HEK293 (cell line): Measurements from ENCODE around the gene PTGES2.

Experiments
- CTCF ChIA-PET: fragments of 350-600 bp; formaldehyde crosslinking; extraction: SDS; loops from one replicate; lab custom pipeline; 2021; ENCODE audit warnings: antibody characterized with exemption; lab: Yijun Ruan, JAX
- POLR2A ChIA-PET: fragments of 300-600 bp; formaldehyde crosslinking; extraction: SDS; loops from one replicate; lab custom pipeline; 2020; ENCODE audit warnings: antibody characterized with exemption, inconsistent platforms; lab: Yijun Ruan, JAX
- H3K27ac ChIP-seq: fragments of 200-500 bp; sonication (Bioruptor generic); 2 replicates; pipeline ENCODE4 v1.5.1; 2014; ENCODE audit warnings: low read depth, low read length, control low read depth, inconsistent platforms; ENCODE audit errors: extremely low read depth
- H3K36me3 ChIP-seq, 2 experiments: fragments of 200-500 bp in 1 of 2; sonication (Bioruptor generic) in 1 of 2; 1 replicate in 1 of 2; 2 replicates in 1 of 2; pipeline ENCODE4 v1.5.1; 2014 to 2017; ENCODE audit warnings: inconsistent platforms in 2 of 2, low read length in 2 of 2; ENCODE audit not compliant: control insufficient read depth in 2 of 2, insufficient read depth in 1 of 2
- H3K4me1 ChIP-seq: fragments of 200-500 bp; sonication (Bioruptor generic); 2 replicates; pipeline ENCODE4 v1.5.1; 2014; ENCODE audit warnings: mild to moderate bottlenecking, low read length, inconsistent platforms; ENCODE audit not compliant: control insufficient read depth, insufficient read depth
- H3K4me3 ChIP-seq: 2 replicates; pipeline ENCODE4 v1.5.1; 2011; ENCODE audit warnings: low read depth, mild to moderate bottlenecking, control low read depth, low read length, moderate library complexity
- H3K9me3 ChIP-seq: fragments of 200-500 bp; sonication (Bioruptor generic); 2 replicates; pipeline ENCODE4 v1.5.1; 2014; ENCODE audit warnings: low read depth, low read length, inconsistent platforms; ENCODE audit not compliant: control insufficient read depth, insufficient read depth
- BCL11B ChIP-seq: fragments of 450-650 bp; formaldehyde crosslinking; IDR thresholded peaks from 2 replicates; pipeline ENCODE4 v1.5.1; 2016; ENCODE audit warnings: low read depth, missing biosample characterization, missing genetic modification characterization
- CTCF ChIP-seq: fragments of 450-650 bp; formaldehyde crosslinking; IDR thresholded peaks from 2 replicates; pipeline ENCODE4 v1.5.1; 2016; ENCODE audit warnings: missing biosample characterization, missing genetic modification characterization
- GFI1B ChIP-seq: fragments of 450-650 bp; formaldehyde crosslinking; IDR thresholded peaks from 2 replicates; pipeline ENCODE4 v1.5.1; 2016; ENCODE audit warnings: missing biosample characterization, missing genetic modification characterization
- GLIS1 ChIP-seq: fragments of 450-650 bp; formaldehyde crosslinking; IDR thresholded peaks from 2 replicates; pipeline ENCODE4 v1.5.1; 2016; ENCODE audit warnings: missing biosample characterization, missing genetic modification characterization
- HOXD13 ChIP-seq: sonication (generic); formaldehyde crosslinking; IDR thresholded peaks from 2 replicates; pipeline ENCODE4 v1.8.0; 2022; ENCODE audit warnings: missing genetic modification reagents, borderline replicate concordance
- MZF1 ChIP-seq: fragments of 450-650 bp; formaldehyde crosslinking; IDR thresholded peaks from 2 replicates; pipeline ENCODE4 v1.5.1; 2017; ENCODE audit warnings: missing biosample characterization, missing genetic modification characterization, borderline replicate concordance
- PATZ1 ChIP-seq: fragments of 450-650 bp; formaldehyde crosslinking; IDR thresholded peaks from 2 replicates; pipeline ENCODE4 v1.5.1; 2016; ENCODE audit warnings: missing biosample characterization, missing genetic modification characterization
- PRDM1 ChIP-seq: fragments of 450-650 bp; formaldehyde crosslinking; IDR thresholded peaks from 2 replicates; pipeline ENCODE4; 2016; ENCODE audit warnings: missing biosample characterization, missing genetic modification characterization
- ZBTB26 ChIP-seq: fragments of 450-650 bp; formaldehyde crosslinking; optimal IDR thresholded peaks from 2 replicates; pipeline ENCODE3; 2016; ENCODE audit warnings: missing biosample characterization, mild to moderate bottlenecking, missing genetic modification characterization
- ZEB2 ChIP-seq: fragments of 450-650 bp; formaldehyde crosslinking; IDR thresholded peaks from 2 replicates; pipeline ENCODE4 v1.5.1; 2016; ENCODE audit warnings: missing biosample characterization, missing genetic modification characterization
- ZFP37 ChIP-seq: fragments of 450-650 bp; formaldehyde crosslinking; IDR thresholded peaks from 2 replicates; pipeline ENCODE4 v1.5.1; 2016; ENCODE audit warnings: missing biosample characterization, missing genetic modification characterization
- ZIC2 ChIP-seq: fragments of 450-650 bp; formaldehyde crosslinking; IDR thresholded peaks from 2 replicates; pipeline ENCODE4 v1.5.1; 2016; ENCODE audit warnings: missing biosample characterization, missing genetic modification characterization
- ZNF138 ChIP-seq: fragments of 450-650 bp; formaldehyde crosslinking; IDR thresholded peaks from 2 replicates; pipeline ENCODE4 v1.5.1; 2016; ENCODE audit warnings: missing biosample characterization, missing genetic modification characterization, borderline replicate concordance
- ZNF140 ChIP-seq: fragments of 450-650 bp; formaldehyde crosslinking; IDR thresholded peaks from 2 replicates; pipeline ENCODE4 v1.5.1; 2016; ENCODE audit warnings: missing biosample characterization, missing genetic modification characterization
- ZNF19 ChIP-seq: fragments of 450-650 bp; formaldehyde crosslinking; IDR thresholded peaks from 2 replicates; pipeline ENCODE4; 2016; ENCODE audit warnings: missing biosample characterization, missing genetic modification characterization, low read depth
- ZNF23 ChIP-seq: fragments of 450-650 bp; formaldehyde crosslinking; IDR thresholded peaks from 2 replicates; pipeline ENCODE4 v1.5.1; 2016; ENCODE audit warnings: missing biosample characterization, missing genetic modification characterization, borderline replicate concordance
- ZNF513 ChIP-seq: fragments of 450-650 bp; IDR thresholded peaks from 2 replicates; pipeline ENCODE4 v1.5.1; 2018; ENCODE audit warnings: missing biosample characterization, missing genetic modification characterization
- ZNF521 ChIP-seq: fragments of 450-650 bp; formaldehyde crosslinking; IDR thresholded peaks from 2 replicates; pipeline ENCODE4 v1.5.1; 2017; ENCODE audit warnings: missing biosample characterization, mild to moderate bottlenecking, missing genetic modification characterization
- ZNF629 ChIP-seq: fragments of 450-650 bp; formaldehyde crosslinking; IDR thresholded peaks from 2 replicates; pipeline ENCODE4 v1.5.1; 2017; ENCODE audit warnings: missing biosample characterization, missing genetic modification characterization
- ZNF701 ChIP-seq: fragments of 450-650 bp; formaldehyde crosslinking; IDR thresholded peaks from 2 replicates; pipeline ENCODE4 v1.5.1; 2016; ENCODE audit warnings: missing biosample characterization, missing genetic modification characterization
- ZNF76 ChIP-seq: fragments of 450-650 bp; formaldehyde crosslinking; IDR thresholded peaks from 2 replicates; pipeline ENCODE4; 2016; ENCODE audit warnings: low read depth, missing biosample characterization, missing genetic modification characterization, borderline replicate concordance
- ZSCAN30 ChIP-seq: fragments of 450-650 bp; IDR thresholded peaks from 2 replicates; pipeline ENCODE4 v1.5.1; 2018; ENCODE audit warnings: missing biosample characterization, mild to moderate bottlenecking, missing genetic modification characterization, moderate library complexity

Gene PTGES2

GRCh38 chr9:128127568-128127989 is at the start of gene PTGES2 (continued):
- TF ChIP-seq PATZ1 (tag by site-specific recombination) (no peak), ZFP37 (no peak), ZNF140 (tag by site-specific recombination) (no peak), BCL11B (tag by site-specific recombination) (peak; percentile 39; the same call in 1 of the 2 replicates), ZNF138 (tag by site-specific recombination) (no peak), ZEB2 (no peak), ZNF513 (tag by site-specific recombination) (peak; percentile 60), HOXD13 (CRISPR knock-in tag) (no peak), PRDM1 (no peak), ZNF23 (tag by site-specific recombination) (no peak), CTCF (tag by site-specific recombination) (0 out of 2 replicates have a peak, but pooled peaks have one; percentile 3), ZNF76 (tag by site-specific recombination) (peak; percentile 82), ZIC2 (peak; percentile 51; the same call in 1 of the 2 replicates), ZSCAN30 (tag by site-specific recombination) (peak; percentile 47; the same call in 1 of the 2 replicates), ZBTB26 (tag by site-specific recombination) (peak; percentile 87)

- Histone ChIP-seq H3K4me3 (no peak overlapping the region), H3K36me3 (peaks cover 0 to 67% of the 10 kb centered on the region in 2 experiments; a peak in 2 of 3 replicates), H3K4me1 (no peaks in the 10 kb centered on the region), H3K9me3 (no peaks in the 10 kb centered on the region), H3K27ac (no peak overlapping the region)
- CTCF ChIA-PET, result interaction anchor here (1.1 to 1.5 kb wide), 4 partner anchors 8 to 25 kb away, joined by 3 to 8 read pairs (median 4); partner anchors contain the start of gene CIZ1
- TF ChIP-seq GFI1B (tag by site-specific recombination), result no peak
- no peak for TF ChIP-seq ZNF521 (tag by site-specific recombination)
- TF ChIP-seq ZNF629 (tag by site-specific recombination), result no peak
- TF ChIP-seq MZF1 (tag by site-specific recombination), result no peak
- TF ChIP-seq ZNF701 (tag by site-specific recombination), result no peak
- no peak for TF ChIP-seq ZNF19
- TF ChIP-seq GLIS1 (tag by site-specific recombination), result peak; percentile 74
- TF ChIP-seq ZIC2, result peak; percentile 83
- POLR2A ChIA-PET, result interaction anchor here (0.7 to 2.4 kb wide), 2 partner anchors 11 to 15 kb away, joined by 3 to 8 read pairs; no protein-coding TSS in a partner anchor
These were observed 48.2 kb upstream of the PTGES2 start for GRCh38 chr9:128175726-128176125.
